ENCODE data around the gene TRAPPC5.
A peak's percentile ranks its signal among the peaks of the same experiment; 100 is the strongest.

TRAPPC5 gene

DNA sequence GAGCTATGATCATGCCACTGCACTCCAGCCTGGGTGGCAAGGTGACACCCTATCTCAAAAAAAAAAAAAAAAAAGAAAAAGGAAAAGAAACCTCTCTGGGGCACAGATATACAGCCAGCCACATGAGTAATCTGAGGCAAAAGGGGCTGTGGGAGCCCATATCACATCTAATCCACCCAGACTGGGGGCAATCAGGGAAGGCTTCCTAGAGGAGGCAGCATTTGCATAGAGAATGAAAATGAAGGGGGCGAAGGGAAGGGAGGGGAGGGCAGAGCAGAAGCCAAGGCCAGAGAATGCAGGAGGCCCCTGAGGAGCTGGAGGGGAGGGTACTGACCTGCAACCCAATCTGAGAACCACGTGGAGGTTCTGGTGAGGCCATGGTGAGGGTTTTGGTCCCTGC, 30.5 kb upstream of the TRAPPC5 start:
- no peaks in the 10 kb centered on the region for H3K36me3 ChIP-seq (ENCODE audit: control insufficient read depth, insufficient read depth, low read length)
- H3K79me2 ChIP-seq = no peaks in the 10 kb centered on the region
- no peak overlapping the region for H3K27ac ChIP-seq
- H3K9me3 ChIP-seq (ENCODE audit: control insufficient read depth, low read length) = no peaks in the 10 kb centered on the region
- H3K4me2 ChIP-seq (ENCODE audit: low read length) = no peak overlapping the region
- no peak overlapping the region for H3K4me3 ChIP-seq (ENCODE audit: low read depth, low read length)
- H2AFZ ChIP-seq = no peak overlapping the region
- H3K27me3 ChIP-seq (ENCODE audit: control insufficient read depth, insufficient read depth, low read length) = no peaks in the 10 kb centered on the region
- H3K9ac ChIP-seq = no peak overlapping the region
- H3K4me1 ChIP-seq = no peaks in the 10 kb centered on the region
- TF ChIP-seq CTCF (IDR thresholded peaks at IDR 0.05) = no peak

- H3K4me2 ChIP-seq (ENCODE audit: low read length) = peak overlapping the region; percentile 67
- peak overlapping the region; percentile 29 for H3K4me3 ChIP-seq (ENCODE audit: low read depth, low read length)
- no peaks in the 10 kb centered on the region for H3K27me3 ChIP-seq (ENCODE audit: control insufficient read depth, insufficient read depth, low read length)
- H3K27ac ChIP-seq = no peak overlapping the region
- no peaks in the 10 kb centered on the region for H3K79me2 ChIP-seq
- no peak overlapping the region for H3K9ac ChIP-seq
- H3K4me1 ChIP-seq = no peaks in the 10 kb centered on the region
- H3K9me3 ChIP-seq (ENCODE audit: control insufficient read depth, low read length) = no peaks in the 10 kb centered on the region
- peak; percentile 97 for TF ChIP-seq CTCF (IDR thresholded peaks at IDR 0.05)
- no peaks in the 10 kb centered on the region for H3K36me3 ChIP-seq (ENCODE audit: control insufficient read depth, insufficient read depth, low read length)
- H2AFZ ChIP-seq = peak overlapping the region; percentile 66
These were observed 28.5 kb upstream of the TRAPPC5 start for GRCh38 chr19:7652061-7652641.

GRCh38 chr19:7654401-7654800, 26.2 kb upstream of the TRAPPC5 start:
- Histone ChIP-seq H3K36me3 (ENCODE audit: control insufficient read depth, insufficient read depth, low read length) (no peaks in the 10 kb centered on the region), H3K9ac (no peak overlapping the region), H3K79me2 (no peaks in the 10 kb centered on the region), H3K4me2 (ENCODE audit: low read length) (no peak overlapping the region), H3K27me3 (ENCODE audit: control insufficient read depth, insufficient read depth, low read length) (no peaks in the 10 kb centered on the region), H2AFZ (no peak overlapping the region), H3K4me3 (ENCODE audit: low read depth, low read length) (no peak overlapping the region), H3K27ac (no peak overlapping the region), H3K4me1 (no peaks in the 10 kb centered on the region), H3K9me3 (ENCODE audit: control insufficient read depth, low read length) (no peaks in the 10 kb centered on the region)
- no peak for TF ChIP-seq CTCF (IDR thresholded peaks at IDR 0.05)

DNA sequence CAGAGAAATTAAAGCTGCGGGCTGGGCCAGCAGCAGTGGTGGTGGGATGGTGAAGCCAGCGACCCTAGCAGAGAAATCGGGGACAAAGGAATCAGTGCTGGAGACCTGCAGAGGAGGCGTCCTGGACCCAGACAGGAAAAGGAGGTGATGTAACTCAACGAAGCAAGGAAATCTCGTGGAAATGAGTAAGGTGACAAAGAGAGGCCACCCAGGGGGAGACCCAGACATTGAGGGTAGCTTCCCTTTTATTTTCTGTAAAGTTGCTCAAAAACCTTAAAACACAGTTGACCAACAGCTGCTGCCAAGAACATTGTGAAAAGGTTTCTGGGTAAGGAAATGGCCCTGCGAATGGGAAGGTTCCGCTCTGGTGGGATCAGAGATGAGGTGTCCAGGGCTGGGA, 25.1 kb upstream of the TRAPPC5 start:
- no peak overlapping the region for H3K4me2 ChIP-seq (ENCODE audit: low read length)
- H2AFZ ChIP-seq = no peak overlapping the region
- H3K79me2 ChIP-seq = no peaks in the 10 kb centered on the region
- no peak overlapping the region for H3K9ac ChIP-seq
- no peaks in the 10 kb centered on the region for H3K36me3 ChIP-seq (ENCODE audit: control insufficient read depth, insufficient read depth, low read length)
- H3K9me3 ChIP-seq (ENCODE audit: control insufficient read depth, low read length) = no peaks in the 10 kb centered on the region
- no peaks in the 10 kb centered on the region for H3K27me3 ChIP-seq (ENCODE audit: control insufficient read depth, insufficient read depth, low read length)
- no peak overlapping the region for H3K4me3 ChIP-seq (ENCODE audit: low read depth, low read length)
- H3K4me1 ChIP-seq = no peaks in the 10 kb centered on the region
- H3K27ac ChIP-seq = no peak overlapping the region
- no peak for TF ChIP-seq CTCF (IDR thresholded peaks at IDR 0.05)

DNA sequence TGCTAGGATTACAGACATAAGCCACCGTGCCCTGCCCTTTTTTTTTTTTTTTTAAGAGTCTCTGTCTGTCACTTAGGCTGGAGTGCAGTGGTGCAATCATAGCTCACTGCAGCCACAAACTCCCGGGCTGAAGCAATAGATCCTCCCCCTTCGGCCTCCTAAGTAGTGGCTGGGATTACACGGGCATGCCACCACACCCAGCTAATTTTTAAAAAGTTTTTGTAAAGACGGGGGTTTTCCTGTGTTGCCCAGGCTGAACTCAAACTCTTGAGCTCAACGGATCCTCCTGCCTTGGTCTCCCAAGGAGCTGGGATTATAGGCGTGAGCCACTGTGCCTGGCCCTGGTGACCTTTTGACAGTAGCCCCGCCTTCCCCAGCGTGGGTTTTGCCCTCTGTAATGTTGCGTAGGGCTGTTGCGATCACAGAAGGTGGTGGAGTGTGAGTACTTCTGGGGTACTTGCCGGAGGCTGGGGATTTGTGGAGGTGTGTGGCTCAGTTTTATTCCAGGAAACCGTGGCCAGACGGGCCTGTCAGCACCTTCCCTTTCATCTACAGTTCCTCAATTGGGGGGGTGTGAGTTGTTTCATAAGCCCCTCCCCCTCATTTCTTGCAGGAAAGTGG, 23.4 kb upstream of the TRAPPC5 start:
- Histone ChIP-seq H3K79me2 (no peaks in the 10 kb centered on the region), H3K27me3 (ENCODE audit: control insufficient read depth, insufficient read depth, low read length) (peaks cover 3% of the 10 kb centered on the region), H3K9ac (no peak overlapping the region), H3K36me3 (ENCODE audit: control insufficient read depth, insufficient read depth, low read length) (no peaks in the 10 kb centered on the region), H3K4me3 (ENCODE audit: low read depth, low read length) (no peak overlapping the region), H3K4me1 (no peaks in the 10 kb centered on the region), H2AFZ (no peak overlapping the region), H3K9me3 (ENCODE audit: control insufficient read depth, low read length) (no peaks in the 10 kb centered on the region), H3K4me2 (ENCODE audit: low read length) (no peak overlapping the region), H3K27ac (no peak overlapping the region)
- no peak for TF ChIP-seq CTCF (IDR thresholded peaks at IDR 0.05)
